PC-9 (cell line): ENCODE results near the gene ZDHHC3. TPM values are rescaled to one million over a fixed set of nuclear protein-coding genes. Genes with fewer than 3 reads are reported as not detected.
"Not testable (repeated sequence)": the region's sequence is repeated elsewhere in the genome, so short reads cannot be mapped to it uniquely, and the experiment has no call there.

Source experiments
- BruUV-seq: library from RNA; stranded (reverse); fragments of 400-500 nt; replicated peaks from 2 replicates; lab custom pipeline; 2021; lab: Mats Ljungman, UMichigan
- CTCF ChIA-PET: fragments of 300-600 bp; sonication (Branson Sonifier 250); formaldehyde crosslinking; loops from one replicate; lab custom pipeline; 2022; ENCODE audit warnings: antibody characterized with exemption; lab: Charles Lee
- POLR2A ChIA-PET: fragments of 300-600 bp; sonication (Branson Sonifier 250); formaldehyde crosslinking; loops from one replicate; lab custom pipeline; 2022; ENCODE audit warnings: antibody characterized with exemption; ENCODE audit not compliant: unreplicated experiment; lab: Charles Lee
- DNase-seq, 2 experiments: peaks; one replicate each; pipeline versions ENCODE4 v3.0.0 to v3.0.0-alpha.2; 2015 to 2022; ENCODE audit warnings: mixed read lengths in 1 of 2
- H2AFZ ChIP-seq: fragments of 200-600 bp; sonication (generic); 2 replicates; pipeline ENCODE4 v1.8.1; 2017; ENCODE audit warnings: antibody characterized with exemption
- H3F3A ChIP-seq: fragments of 200-600 bp; sonication (generic); 2 replicates; pipeline ENCODE4 v1.8.1; 2017; ENCODE audit warnings: antibody characterized with exemption, mild to moderate bottlenecking, low read depth; ENCODE audit not compliant: insufficient read depth
- H3K27ac ChIP-seq: fragments of 200-600 bp; sonication (generic); 2 replicates; pipeline ENCODE4 v1.6.1; 2016; ENCODE audit warnings: mixed run types
- H3K27me3 ChIP-seq: fragments of 200-600 bp; sonication (generic); 2 replicates; pipeline ENCODE4 v1.6.1; 2016; ENCODE audit warnings: low read depth, mixed run types; ENCODE audit not compliant: insufficient read depth
- H3K36me3 ChIP-seq: fragments of 200-600 bp; sonication (generic); 2 replicates; pipeline ENCODE4 v1.6.1; 2016; ENCODE audit warnings: low read depth, mixed run types
- H3K4me1 ChIP-seq: fragments of 200-600 bp; sonication (generic); replicated peaks from 2 replicates; pipeline ENCODE4 v1.6.1; 2016; ENCODE audit warnings: mixed run types; ENCODE audit not compliant: insufficient read depth
- H3K4me2 ChIP-seq: fragments of 200-600 bp; sonication (generic); 2 replicates; pipeline ENCODE4 v1.6.1; 2017; ENCODE audit warnings: mixed run types
- H3K4me3 ChIP-seq: fragments of 200-600 bp; sonication (generic); 2 replicates; pipeline ENCODE4 v1.6.1; 2016; ENCODE audit warnings: mixed run types
- H3K79me2 ChIP-seq: fragments of 200-600 bp; sonication (generic); 2 replicates; pipeline ENCODE4 v1.6.1; 2017; ENCODE audit warnings: low read depth, mixed run types
- H3K9me2 ChIP-seq: fragments of 200-600 bp; sonication (generic); 2 replicates; pipeline ENCODE4 v1.8.1; 2017; ENCODE audit warnings: mild to moderate bottlenecking; ENCODE audit not compliant: insufficient read depth
- H3K9me3 ChIP-seq: fragments of 200-600 bp; sonication (generic); 2 replicates; pipeline ENCODE4 v1.8.1; 2016; ENCODE audit warnings: low read depth; ENCODE audit not compliant: insufficient read depth
- H4K20me1 ChIP-seq: fragments of 200-600 bp; sonication (generic); 2 replicates; pipeline ENCODE4 v1.8.1; 2017; ENCODE audit not compliant: insufficient read depth
- EZH2 ChIP-seq: fragments of 200-600 bp; sonication (generic); IDR thresholded peaks from 2 replicates; pipeline ENCODE4 v1.8.0; 2017; ENCODE audit warnings: antibody characterized with exemption, low read depth
- intact Hi-C: fragments of 100-400 bp; cut with micrococcal nuclease; formaldehyde crosslinking; loops from one replicate; pipeline ENCODE4 v1.10.0; 2022; ENCODE audit not compliant: unreplicated experiment
- total RNA-seq: library from RNA; stranded (reverse); gene quantifications from 2 replicates; pipeline ENCODE4 v1.2.3, GENCODE V29; 2021
- TF ChIP-seq, protein P1 (sequence below): fragments of 200-600 bp; sonication (generic); conservative IDR thresholded peaks from 2 replicates; pipeline ENCODE4 v1.6.1; 2017; ENCODE audit warnings: mixed run types, antibody characterized with exemption, mild to moderate bottlenecking, moderate library complexity

ZDHHC3 gene
- total RNA-seq, 1 experiment from 2014 or later, result 107 TPM

DNA sequence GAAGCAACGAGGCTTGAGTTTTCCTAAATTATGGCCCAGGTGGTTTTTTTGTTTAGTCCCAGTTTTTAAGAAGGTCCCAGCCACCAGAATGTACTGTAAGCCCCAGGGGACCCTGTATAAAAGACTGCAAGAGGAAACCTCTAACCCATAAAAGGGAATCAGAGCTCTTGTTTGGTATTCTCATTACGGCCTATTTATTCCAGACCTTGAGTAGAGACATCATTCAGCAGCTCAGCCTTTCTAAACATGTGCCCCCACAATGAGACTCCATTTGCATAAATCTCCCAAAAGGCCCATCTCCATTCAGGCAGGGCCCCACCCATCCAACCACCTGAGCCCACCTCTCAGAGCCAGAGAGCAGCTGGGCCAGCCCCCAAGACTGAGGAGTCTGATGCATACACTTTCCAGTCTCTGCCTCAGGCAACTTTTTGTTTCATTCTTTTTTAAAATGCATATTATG is 25.7 kb downstream of the ZDHHC3 start:
- Histone ChIP-seq H3F3A (peaks cover 10% of the 10 kb centered on the region), H4K20me1 (peaks cover 8% of the 10 kb centered on the region; the same call in 1 of the 2 replicates), H3K36me3 (peaks cover 13% of the 10 kb centered on the region), H3K4me1 (peaks cover 16% of the 10 kb centered on the region), H3K9me3 (no peaks in the 10 kb centered on the region), H3K4me2 (no peak overlapping the region), H3K79me2 (peaks cover 51% of the 10 kb centered on the region), H3K9me2 (no peaks in the 10 kb centered on the region), H3K27ac (no peak overlapping the region), H3K27me3 (no peaks in the 10 kb centered on the region), H2AFZ (no peak overlapping the region), H3K4me3 (no peak overlapping the region)
- no TSS peak for BruUV-seq
- CTCF ChIA-PET, result no interaction called here
- POLR2A ChIA-PET, result interaction anchor here (0.6 kb wide), 1 partner anchor 9 kb away, joined by 5 read pairs; no protein-coding TSS in a partner anchor
- no peak for DNase-seq
- TF ChIP-seq, protein P1, sequence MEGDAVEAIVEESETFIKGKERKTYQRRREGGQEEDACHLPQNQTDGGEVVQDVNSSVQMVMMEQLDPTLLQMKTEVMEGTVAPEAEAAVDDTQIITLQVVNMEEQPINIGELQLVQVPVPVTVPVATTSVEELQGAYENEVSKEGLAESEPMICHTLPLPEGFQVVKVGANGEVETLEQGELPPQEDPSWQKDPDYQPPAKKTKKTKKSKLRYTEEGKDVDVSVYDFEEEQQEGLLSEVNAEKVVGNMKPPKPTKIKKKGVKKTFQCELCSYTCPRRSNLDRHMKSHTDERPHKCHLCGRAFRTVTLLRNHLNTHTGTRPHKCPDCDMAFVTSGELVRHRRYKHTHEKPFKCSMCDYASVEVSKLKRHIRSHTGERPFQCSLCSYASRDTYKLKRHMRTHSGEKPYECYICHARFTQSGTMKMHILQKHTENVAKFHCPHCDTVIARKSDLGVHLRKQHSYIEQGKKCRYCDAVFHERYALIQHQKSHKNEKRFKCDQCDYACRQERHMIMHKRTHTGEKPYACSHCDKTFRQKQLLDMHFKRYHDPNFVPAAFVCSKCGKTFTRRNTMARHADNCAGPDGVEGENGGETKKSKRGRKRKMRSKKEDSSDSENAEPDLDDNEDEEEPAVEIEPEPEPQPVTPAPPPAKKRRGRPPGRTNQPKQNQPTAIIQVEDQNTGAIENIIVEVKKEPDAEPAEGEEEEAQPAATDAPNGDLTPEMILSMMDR, result no peak
- TF ChIP-seq EZH2, result no peak
- intact Hi-C loops, result no loop called here

DNA sequence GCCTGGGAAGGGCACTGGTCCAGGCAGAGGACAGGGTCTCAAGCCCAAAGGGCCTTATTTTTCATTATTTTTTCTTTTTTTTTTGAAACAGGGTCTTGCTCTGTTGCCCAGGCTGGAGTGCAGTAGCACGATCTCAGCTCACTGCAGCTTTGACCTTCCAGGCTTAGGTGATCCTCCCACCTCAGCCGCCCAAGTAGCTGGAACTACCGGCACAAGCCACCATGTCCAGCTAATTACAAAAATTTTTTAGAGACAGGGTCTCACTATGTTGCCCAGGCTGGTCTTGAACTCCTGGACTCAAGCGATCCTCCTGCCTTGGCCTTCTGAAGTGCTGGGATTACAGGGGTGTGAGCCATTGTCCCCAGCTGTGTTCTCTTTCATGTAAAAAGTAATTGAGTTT is 26.2 kb downstream of the ZDHHC3 start:
- CTCF ChIA-PET, H3K4me3 ChIP-seq, H3K9me2 ChIP-seq, H3K27me3 ChIP-seq, H3K9me3 ChIP-seq, H3K27ac ChIP-seq, intact Hi-C loops, H2AFZ ChIP-seq, H3K4me2 ChIP-seq, POLR2A ChIA-PET, H3F3A ChIP-seq, DNase-seq, H4K20me1 ChIP-seq, BruUV-seq: not testable (repeated sequence)
- peaks cover 13% of the 10 kb centered on the region for H3K36me3 ChIP-seq
- H3K4me1 ChIP-seq, result peaks cover 11% of the 10 kb centered on the region
- peaks cover 51% of the 10 kb centered on the region for H3K79me2 ChIP-seq

DNA sequence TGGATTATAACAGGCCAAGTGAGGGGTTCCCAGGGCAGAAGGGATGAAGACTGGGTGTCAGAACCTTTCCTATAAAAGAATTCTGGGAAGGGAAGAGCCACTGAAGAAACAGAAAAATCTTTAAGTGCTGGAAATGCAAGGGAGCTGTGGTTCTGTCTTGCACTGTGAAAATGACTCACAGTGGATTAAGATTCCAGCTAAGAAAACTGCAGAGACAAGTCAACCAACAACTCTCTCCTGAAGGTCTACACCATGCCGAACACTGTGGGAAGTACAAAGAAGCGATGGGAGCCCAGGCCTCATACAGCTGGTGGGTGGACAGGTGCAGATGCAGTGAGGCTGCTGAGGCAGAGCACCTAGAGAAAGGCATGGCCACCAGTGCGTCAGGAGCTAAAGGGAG is 27.7 kb downstream of the ZDHHC3 start:
- Histone ChIP-seq H4K20me1 (peaks cover 4% of the 10 kb centered on the region; the same call in 1 of the 2 replicates), H3K79me2 (peaks cover 36% of the 10 kb centered on the region), H3K27me3 (no peaks in the 10 kb centered on the region), H3F3A (no peaks in the 10 kb centered on the region), H3K27ac (no peak overlapping the region), H3K9me3 (no peaks in the 10 kb centered on the region), H3K4me2 (no peak overlapping the region), H3K4me1 (no peaks in the 10 kb centered on the region), H3K9me2 (no peaks in the 10 kb centered on the region), H3K4me3 (no peak overlapping the region), H3K36me3 (peaks cover 9% of the 10 kb centered on the region), H2AFZ (no peak overlapping the region)
- CTCF ChIA-PET, result no interaction called here
- no peak for DNase-seq
- TF ChIP-seq EZH2, result no peak
- TF ChIP-seq, protein P1, result no peak
- intact Hi-C loops, result no loop called here
- POLR2A ChIA-PET, result no interaction called here
- no TSS peak for BruUV-seq
